Stimulated activated CD8-positive, alpha-beta memory T cell treated with anti-CD3 and anti-CD28 coated beads, Interleukin-4, amount 100 ng/mL, for 24 hours (primary cell): Measurements from ENCODE around the gene CAPN11.

ENCODE experiments used
- DNase-seq: peaks from one replicate; pipeline ENCODE4 v3.0.0-alpha.2; 2020; ENCODE audit warnings: low read depth

CAPN11 gene

DNA sequence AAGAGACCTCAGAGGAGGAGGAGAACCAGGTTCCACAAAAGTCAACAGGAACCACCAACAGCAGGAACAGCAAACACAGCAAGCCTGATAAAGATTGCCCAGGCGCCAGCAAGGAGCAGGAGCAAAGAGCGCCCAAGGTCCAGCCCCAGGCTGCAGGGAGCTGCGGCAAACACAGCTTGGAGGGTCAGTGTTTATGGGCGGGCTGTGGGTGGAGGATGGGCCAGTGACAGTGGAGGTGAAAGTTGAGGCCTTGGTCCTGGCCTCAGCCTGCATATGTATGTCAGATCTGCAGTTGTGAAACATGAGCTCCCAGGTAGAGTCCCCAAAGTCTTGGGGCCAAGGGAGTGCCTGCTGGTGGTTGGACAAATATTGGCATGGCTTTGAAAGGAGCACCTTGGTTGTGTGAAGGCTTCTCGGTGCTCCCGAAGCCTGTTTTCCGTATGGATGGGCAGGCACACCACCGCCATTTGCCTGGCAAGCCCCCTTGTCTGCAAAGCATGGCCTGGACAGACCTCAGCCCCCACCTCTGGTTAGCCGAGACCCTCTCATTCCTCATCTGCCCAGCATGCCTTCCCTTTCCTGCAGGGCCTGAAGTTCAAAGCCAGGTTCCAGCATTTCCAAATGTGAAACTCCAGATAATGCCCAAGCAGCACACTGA is 2.0 kb upstream of the CAPN11 start:
- no peak for DNase-seq

GRCh38 chr6:44157152-44157521 is 1.5 kb upstream of the CAPN11 start:
- no peak for DNase-seq

GRCh38 chr6:44161997-44162338 is 3.3 kb downstream of the CAPN11 start:
- DNase-seq: no peak

DNA sequence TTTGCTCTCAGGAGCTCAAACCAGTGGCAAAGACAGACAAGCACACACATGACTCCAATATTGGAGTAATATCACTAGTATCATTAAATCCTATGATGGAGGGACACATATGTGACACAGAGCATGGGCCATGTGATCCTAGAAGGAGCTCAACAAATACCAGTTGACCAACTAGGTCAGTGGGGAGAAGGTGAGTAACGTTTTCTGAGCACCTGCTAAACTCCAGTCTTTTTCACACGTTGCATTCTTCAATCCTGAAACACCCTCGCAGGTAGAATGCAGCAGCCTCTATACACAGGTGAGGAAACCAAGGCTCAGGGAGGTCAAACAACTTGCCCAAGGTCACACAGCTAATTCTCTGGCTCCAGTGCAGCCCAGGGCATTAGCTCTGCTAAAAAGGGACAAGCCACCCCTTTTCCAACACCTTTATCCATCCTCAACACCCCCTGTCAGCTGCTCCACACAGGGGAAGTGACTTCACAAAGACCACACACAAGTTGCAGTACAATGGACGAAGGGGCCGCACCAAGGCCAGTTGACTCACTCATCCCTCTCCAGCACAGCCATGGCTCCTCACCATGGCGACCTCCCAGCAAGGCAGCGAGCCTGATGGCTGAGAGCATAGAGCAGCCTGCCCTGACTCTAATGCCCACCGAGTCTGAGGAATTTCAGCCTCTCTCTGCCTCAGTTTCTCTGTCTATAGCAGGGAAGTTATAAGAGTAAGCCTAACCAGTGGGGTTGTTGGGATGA is 4.4 kb downstream of the CAPN11 start:
- DNase-seq: no peak

- no peak for DNase-seq
Observed at GRCh38 chr6:44166116-44166515, 7.5 kb downstream of the CAPN11 start.

GRCh38 chr6:44166591-44167184 is 8.1 kb downstream of the CAPN11 start:
- DNase-seq: no peak

- DNase-seq: no peak
Observed at GRCh38 chr6:44167567-44167966, 8.9 kb downstream of the CAPN11 start.

GRCh38 chr6:44169154-44169553 is 10.5 kb downstream of the CAPN11 start:
- no peak for DNase-seq

GRCh38 chr6:44169886-44170570 is 11.4 kb downstream of the CAPN11 start:
- no peak for DNase-seq

- DNase-seq: no peak
Observed at GRCh38 chr6:44171899-44172546, 13.4 kb downstream of the CAPN11 start.

GRCh38 chr6:44172731-44173500 is 14.3 kb downstream of the CAPN11 start:
- peak; percentile 65 for DNase-seq

- DNase-seq: no peak
Observed at GRCh38 chr6:44176130-44176761, 17.6 kb downstream of the CAPN11 start.

- DNase-seq: no peak
Observed at GRCh38 chr6:44176762-44177509, 18.3 kb downstream of the CAPN11 start.

- DNase-seq: no peak
Observed at GRCh38 chr6:44177691-44178423, 19.2 kb downstream of the CAPN11 start.

DNA sequence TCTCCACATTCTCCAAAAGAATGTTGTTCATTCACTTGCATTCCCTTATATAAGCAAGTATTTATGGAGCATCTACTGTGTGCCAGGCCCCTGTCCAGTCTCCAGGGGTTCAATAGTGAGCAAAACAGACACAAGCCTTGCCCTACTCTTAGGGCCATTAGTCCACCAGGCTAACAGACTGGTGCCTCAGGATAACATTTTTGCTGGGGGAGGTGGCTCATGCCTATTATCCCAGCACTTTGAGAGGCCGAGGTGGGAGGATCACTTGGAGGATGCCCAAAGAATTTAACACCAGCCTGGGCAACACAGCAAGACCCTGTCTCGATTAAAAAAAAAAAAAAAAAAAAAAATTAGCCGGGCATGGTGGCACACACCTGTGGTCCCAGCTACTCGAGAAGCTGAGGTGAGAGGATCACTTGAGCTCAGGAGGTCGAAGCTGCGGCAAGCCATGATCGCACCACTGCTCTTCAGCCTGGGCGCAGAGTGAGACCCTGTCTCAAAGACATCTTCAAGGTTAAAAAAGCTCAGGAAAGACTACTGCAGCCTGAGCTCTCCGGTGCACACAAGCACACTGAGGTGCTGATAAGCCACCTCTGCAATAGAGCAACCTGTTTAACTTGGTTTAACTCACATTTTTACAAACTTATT is 19.9 kb downstream of the CAPN11 start:
- no peak for DNase-seq

GRCh38 chr6:44179072-44179536 is 20.5 kb downstream of the CAPN11 start:
- DNase-seq: no peak

GRCh38 chr6:44179648-44180047 is 21.0 kb downstream of the CAPN11 start:
- no peak for DNase-seq

DNA sequence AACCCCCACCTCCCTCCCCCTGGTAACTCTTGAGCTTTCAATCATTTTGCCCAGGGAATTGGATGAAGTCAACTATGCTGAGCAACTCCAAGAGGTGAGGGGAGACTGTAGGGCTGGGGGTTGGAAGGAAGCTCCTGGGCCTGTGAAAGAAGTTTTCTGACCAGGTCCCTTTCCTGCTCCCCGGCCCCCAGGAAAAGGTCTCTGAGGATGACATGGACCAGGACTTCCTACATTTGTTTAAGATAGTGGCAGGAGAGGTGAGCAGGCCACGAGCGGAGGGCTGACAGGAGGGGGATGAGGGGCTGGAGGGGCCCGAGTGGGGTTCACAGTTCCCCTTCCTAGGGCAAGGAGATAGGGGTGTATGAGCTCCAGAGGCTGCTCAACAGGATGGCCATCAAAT is 21.8 kb downstream of the CAPN11 start:
- no peak for DNase-seq

- no peak for DNase-seq
Observed at GRCh38 chr6:44180886-44181285, 22.3 kb downstream of the CAPN11 start.
